ENCODE results near the gene TMEM144. TPM values are rescaled to one million over a fixed set of nuclear protein-coding genes. Genes with fewer than 3 reads are reported as not detected.

Gene TMEM144
- total RNA-seq, 1 donor from 2014 or later, result 7.1 TPM

GRCh38 chr4:158254292-158254691, 44.0 kb downstream of the TMEM144 start:
- Mint-ChIP-seq H3K36me3 (no peaks in the 10 kb centered on the region), H3K4me1 (ENCODE audit: unreplicated experiment) (no peaks in the 10 kb centered on the region), H3K27me3 (no peaks in the 10 kb centered on the region), H3K27ac (no peak overlapping the region), H3K4me3 (no peak overlapping the region), H3K9me3 (no peaks in the 10 kb centered on the region)
- TF ChIP-seq CTCF (conservative IDR thresholded peaks at IDR 0.05), result no peak
- no peak for DNase-seq (ENCODE audit: extremely low spot score, unreplicated experiment)

DNA sequence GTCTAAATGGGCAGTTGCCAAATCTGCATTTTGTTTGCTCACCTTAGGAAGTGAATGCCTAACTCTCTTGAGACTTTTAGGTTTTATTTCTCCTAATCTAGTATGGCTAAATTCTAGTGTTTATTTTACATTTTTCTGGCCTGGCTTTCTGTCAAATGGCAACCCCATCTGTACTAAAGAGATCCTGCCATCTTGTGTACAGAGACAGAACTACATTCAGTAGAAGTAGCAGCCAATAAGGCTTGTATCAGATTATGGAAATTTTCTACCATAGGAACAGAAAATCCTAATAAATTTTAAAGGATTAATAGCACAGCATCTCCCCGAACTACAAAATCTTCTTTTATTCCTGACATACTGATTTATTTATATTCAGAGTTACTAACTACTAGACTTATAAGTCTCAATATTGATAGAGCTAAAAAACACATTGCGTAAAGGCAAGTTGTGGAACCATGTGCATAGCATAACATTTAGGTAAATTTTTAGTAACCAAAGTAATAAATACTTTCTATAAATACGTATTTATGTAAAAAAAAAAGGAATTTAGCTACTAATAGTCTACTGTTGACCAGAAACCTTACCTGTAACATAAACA, 45.5 kb downstream of the TMEM144 start:
- H3K4me1 Mint-ChIP-seq (ENCODE audit: unreplicated experiment), result no peaks in the 10 kb centered on the region
- H3K36me3 Mint-ChIP-seq, result no peaks in the 10 kb centered on the region
- H3K4me3 Mint-ChIP-seq, result no peak overlapping the region
- H3K9me3 Mint-ChIP-seq, result no peaks in the 10 kb centered on the region
- no peak for DNase-seq (ENCODE audit: extremely low spot score, unreplicated experiment)
- peak; percentile 84 for TF ChIP-seq CTCF (conservative IDR thresholded peaks at IDR 0.05)
- H3K27ac Mint-ChIP-seq, result no peak overlapping the region
- H3K27me3 Mint-ChIP-seq, result no peaks in the 10 kb centered on the region

- no peak for DNase-seq (ENCODE audit: extremely low spot score, unreplicated experiment)
- peak; percentile 84 for TF ChIP-seq CTCF (conservative IDR thresholded peaks at IDR 0.05)
- H3K27me3 Mint-ChIP-seq, result no peaks in the 10 kb centered on the region
- no peaks in the 10 kb centered on the region for H3K36me3 Mint-ChIP-seq
- no peaks in the 10 kb centered on the region for H3K9me3 Mint-ChIP-seq
- no peaks in the 10 kb centered on the region for H3K4me1 Mint-ChIP-seq (ENCODE audit: unreplicated experiment)
- no peak overlapping the region for H3K27ac Mint-ChIP-seq
- no peak overlapping the region for H3K4me3 Mint-ChIP-seq
Measured at GRCh38 chr4:158259955-158260575, 49.8 kb downstream of the TMEM144 start.

- H3K27me3 Mint-ChIP-seq, result no peaks in the 10 kb centered on the region
- H3K4me3 Mint-ChIP-seq, result no peak overlapping the region
- DNase-seq (ENCODE audit: extremely low spot score, unreplicated experiment), result no peak
- no peak for TF ChIP-seq CTCF (conservative IDR thresholded peaks at IDR 0.05)
- no peak overlapping the region for H3K27ac Mint-ChIP-seq
- H3K4me1 Mint-ChIP-seq (ENCODE audit: unreplicated experiment), result no peaks in the 10 kb centered on the region
- H3K36me3 Mint-ChIP-seq, result no peaks in the 10 kb centered on the region
- H3K9me3 Mint-ChIP-seq, result no peaks in the 10 kb centered on the region
Measured at GRCh38 chr4:158261480-158261879, 51.2 kb downstream of the TMEM144 start.

DNA sequence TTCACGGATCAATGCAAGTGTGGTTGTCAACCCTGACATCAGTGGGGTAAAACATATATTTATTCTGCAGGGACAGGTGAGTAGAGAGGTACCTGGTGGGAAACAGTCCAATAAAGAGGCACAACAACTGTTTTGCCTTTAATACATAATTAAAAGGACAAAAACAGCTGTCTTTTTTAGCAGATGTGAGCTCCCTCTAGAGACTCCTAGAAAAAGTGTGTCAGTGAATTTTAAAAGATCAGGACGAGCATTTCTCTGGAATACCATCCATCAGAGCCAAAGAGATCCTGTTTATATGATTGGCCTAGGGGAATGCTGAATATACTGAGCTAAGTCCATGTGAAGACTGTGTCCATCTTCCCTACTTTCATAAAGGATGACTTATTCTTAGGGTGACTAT, 58.3 kb downstream of the TMEM144 start:
- no peak for TF ChIP-seq CTCF (conservative IDR thresholded peaks at IDR 0.05)
- H3K27ac Mint-ChIP-seq, result no peak overlapping the region
- H3K36me3 Mint-ChIP-seq, result no peaks in the 10 kb centered on the region
- no peaks in the 10 kb centered on the region for H3K27me3 Mint-ChIP-seq
- H3K9me3 Mint-ChIP-seq, result no peaks in the 10 kb centered on the region
- no peak for DNase-seq (ENCODE audit: extremely low spot score, unreplicated experiment)
- H3K4me1 Mint-ChIP-seq (ENCODE audit: unreplicated experiment), result no peaks in the 10 kb centered on the region
- H3K4me3 Mint-ChIP-seq, result no peak overlapping the region
